Thyroid gland (tissue), 4 donors: ENCODE measurements around the gene FBXO9. TPM values are rescaled to one million over a fixed set of nuclear protein-coding genes. Genes with fewer than 3 reads are reported as not detected.

Experiments
- DNase-seq, 2 donors: peaks; one replicate each; pipeline ENCODE4 v3.0.0-alpha.2; 2019
- H3K27ac ChIP-seq, 3 donors: fragments of 200-600 bp; sonication (generic); 1 replicate in 2 of 3; 2 replicates in 1 of 3; pipeline ENCODE4 v1.5.1; 2016 to 2019; ENCODE audit warnings: mild to moderate bottlenecking in 1 of 3, moderate library complexity in 1 of 3
- H3K27me3 ChIP-seq: fragments of 200-600 bp; sonication (generic); one replicate; pipeline ENCODE4 v1.5.1; 2019
- H3K36me3 ChIP-seq, 2 donors: fragments of 200-600 bp; sonication (generic); one replicate each; pipeline ENCODE4 v1.5.1; 2016 to 2019
- H3K4me1 ChIP-seq, 2 donors: fragments of 200-600 bp; sonication (generic); one replicate each; pipeline ENCODE4 v1.5.1; 2017 to 2019
- H3K4me3 ChIP-seq, 3 donors: fragments of 200-600 bp; sonication (generic); replicated peaks in 1 of 3; 1 replicate in 2 of 3; 2 replicates in 1 of 3; pipeline ENCODE4 v1.5.1; 2016; ENCODE audit warnings: mild to moderate bottlenecking in 1 of 3
- H3K9me3 ChIP-seq: fragments of 200-600 bp; sonication (generic); one replicate; pipeline ENCODE4 v1.5.1; 2017
- CTCF ChIP-seq, 6 experiments: fragments of 200-600 bp in 3 of 6; fragments of 450-650 bp in 3 of 6; sonication (generic) in 3 of 6; IDR thresholded peaks; one replicate each; pipeline ENCODE4 v1.5.1; 2016 to 2019; ENCODE audit warnings: antibody characterized with exemption in 6 of 6, mild to moderate bottlenecking in 2 of 6, inconsistent platforms in 1 of 6, moderate library complexity in 1 of 6
- POLR2A ChIP-seq, 2 donors: fragments of 450-650 bp; IDR thresholded peaks; one replicate each; pipeline ENCODE4 v1.6.1; 2017; ENCODE audit warnings: antibody characterized with exemption in 2 of 2, mild to moderate bottlenecking in 2 of 2, moderate library complexity in 1 of 2
- WGBS, 2 donors: methylation state at CpG; one replicate each; pipeline ENCODE4 v1.1.5; 2017; 5-methylcytosine and 5-hydroxymethylcytosine counted together
- intact Hi-C: fragments of 100-400 bp; cut with DNase I; formaldehyde crosslinking; loops from one replicate; pipeline ENCODE4 v1.15.1; 2023
- total RNA-seq, 4 donors: library from RNA; depleted of rRNA; stranded (reverse); fragments of >200 nt; gene quantifications; one replicate each; pipeline ENCODE4 v1.2.3, GENCODE V29; 2016

The FBXO9 gene
- total RNA-seq: 10 to 100 TPM; 62.1 to 77.4 (median 76.4) TPM

GRCh38 chr6:53065266-53066076 lies at the start of gene FBXO9:
TSS of gene FBXO9 (plus strand) at chr6:53065404. CDS start at chr6:53065790, 386 bp downstream.
- intact Hi-C loops: no loop called here
- peaks cover 11 to 27% of the 10 kb centered on the region in 2 donors for H3K4me1 ChIP-seq
- WGBS, 2 donors: 0 to 1% methylated on average over 6 to 23 of the region's 78 CpGs
- H3K4me3 ChIP-seq: peak within 1 kb of the TSS; percentile 56 to 96 (median 93)
- H3K9me3 ChIP-seq: no peaks in the 10 kb centered on the region
- no peaks in the 10 kb centered on the region for H3K36me3 ChIP-seq
- H3K27ac ChIP-seq: peak within 1 kb of the TSS; percentile 81 to 97 (median 96)
- peak; percentile 62 to 65 for DNase-seq
- TF ChIP-seq CTCF (IDR thresholded peaks at IDR 0.05) (peak in 1 of 6 experiments; percentile 5), POLR2A (IDR thresholded peaks at IDR 0.05) (peak in 1 of 2 donors; percentile 62)
- no peaks in the 10 kb centered on the region for H3K27me3 ChIP-seq

- H3K36me3 ChIP-seq: peaks cover 44% of the 10 kb centered on the region in 2 donors
These were observed 49.7 kb upstream of the FBXO9 start for GRCh38 chr6:53015486-53015885.

GRCh38 chr6:53018446-53018845 lies 46.8 kb upstream of the FBXO9 start:
- no peaks in the 10 kb centered on the region for H3K4me1 ChIP-seq
- 94% methylated on average over 2 of the region's 2 CpGs for WGBS, 2 donors
- peaks cover 16 to 17% of the 10 kb centered on the region in 2 donors for H3K36me3 ChIP-seq
- no peak overlapping the region for H3K27ac ChIP-seq
- no peak overlapping the region for H3K4me3 ChIP-seq
- intact Hi-C loops: no loop called here
- H3K27me3 ChIP-seq: no peaks in the 10 kb centered on the region
- no peak for DNase-seq
- no peaks in the 10 kb centered on the region for H3K9me3 ChIP-seq
- no peak for TF ChIP-seq CTCF (IDR thresholded peaks at IDR 0.05)
- no peak for TF ChIP-seq POLR2A (IDR thresholded peaks at IDR 0.05)

More at GRCh38 chr6:53015486-53015885, 49.7 kb upstream of the FBXO9 start:
- intact Hi-C loops: no loop called here
- DNase-seq: no peak
- Histone ChIP-seq H3K4me3 (no peak overlapping the region), H3K9me3 (no peaks in the 10 kb centered on the region), H3K27me3 (no peaks in the 10 kb centered on the region), H3K27ac (no peak overlapping the region), H3K4me1 (no peaks in the 10 kb centered on the region)
- no peak for TF ChIP-seq POLR2A (IDR thresholded peaks at IDR 0.05)
- TF ChIP-seq CTCF (IDR thresholded peaks at IDR 0.05): no peak
- 95 to 100% methylated on average over 1 of the region's 1 CpG for WGBS, 2 donors

GRCh38 chr6:53020005-53020744 lies 45.0 kb upstream of the FBXO9 start:
- intact Hi-C loops: no loop called here
- H3K27me3 ChIP-seq: no peaks in the 10 kb centered on the region
- no peaks in the 10 kb centered on the region for H3K9me3 ChIP-seq
- TF ChIP-seq POLR2A (IDR thresholded peaks at IDR 0.05): no peak
- TF ChIP-seq CTCF (IDR thresholded peaks at IDR 0.05): no peak
- H3K36me3 ChIP-seq: peaks cover 14 to 15% of the 10 kb centered on the region in 2 donors
- H3K27ac ChIP-seq: no peak overlapping the region
- WGBS, 2 donors: 77 to 85% methylated on average over 3 of the region's 3 CpGs
- DNase-seq: no peak
- no peak overlapping the region for H3K4me3 ChIP-seq
- H3K4me1 ChIP-seq: no peaks in the 10 kb centered on the region
